Gastroesophageal sphincter (tissue), 3 donors: Measurements from ENCODE around the gene KLHL29.

Experiments
- EP300 ChIP-seq: sonication (generic); formaldehyde crosslinking; IDR thresholded peaks from one replicate; pipeline ENCODE4 v1.6.1; 2017; ENCODE audit warnings: antibody characterized with exemption, mild to moderate bottlenecking
- POLR2A ChIP-seq, 2 donors: fragments of 450-650 bp; IDR thresholded peaks; one replicate each; pipeline ENCODE4 v1.6.1; 2017; ENCODE audit warnings: antibody characterized with exemption in 2 of 2, mild to moderate bottlenecking in 2 of 2, moderate library complexity in 1 of 2
- POLR2AphosphoS5 ChIP-seq: sonication (generic); formaldehyde crosslinking; IDR thresholded peaks from one replicate; pipeline ENCODE4 v1.6.1; 2017; ENCODE audit warnings: antibody characterized with exemption
- TF ChIP-seq, protein P1 (sequence below), 4 experiments: fragments of 200-600 bp in 2 of 4; fragments of 450-650 bp in 2 of 4; sonication (generic) in 1 of 4; IDR thresholded peaks; one replicate each; pipeline ENCODE4 v1.5.1; 2017 to 2019; ENCODE audit warnings: antibody characterized with exemption in 4 of 4, mild to moderate bottlenecking in 2 of 4, moderate library complexity in 2 of 4

DNA sequence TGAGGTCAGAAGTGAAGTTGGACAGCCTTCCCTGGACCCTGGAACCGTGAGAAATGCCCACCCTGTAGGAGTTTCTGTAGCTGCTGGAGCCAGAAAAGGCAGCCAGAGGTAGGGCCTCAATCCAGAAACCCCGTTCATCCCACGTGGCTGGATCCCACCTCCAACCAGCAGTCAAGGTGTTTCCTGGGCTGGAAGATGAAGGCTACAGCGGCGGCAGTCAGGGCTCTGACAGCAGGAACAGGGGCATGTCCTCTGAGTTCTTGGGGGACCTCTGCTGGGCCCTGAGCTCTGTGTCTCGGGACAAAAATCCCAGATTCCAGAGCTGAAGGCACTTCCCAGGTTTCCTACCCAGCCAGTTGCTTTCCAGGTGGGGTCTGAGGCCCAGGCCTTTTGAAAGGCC lies 218.2 kb downstream of the KLHL29 start:
- TF ChIP-seq, protein P1, sequence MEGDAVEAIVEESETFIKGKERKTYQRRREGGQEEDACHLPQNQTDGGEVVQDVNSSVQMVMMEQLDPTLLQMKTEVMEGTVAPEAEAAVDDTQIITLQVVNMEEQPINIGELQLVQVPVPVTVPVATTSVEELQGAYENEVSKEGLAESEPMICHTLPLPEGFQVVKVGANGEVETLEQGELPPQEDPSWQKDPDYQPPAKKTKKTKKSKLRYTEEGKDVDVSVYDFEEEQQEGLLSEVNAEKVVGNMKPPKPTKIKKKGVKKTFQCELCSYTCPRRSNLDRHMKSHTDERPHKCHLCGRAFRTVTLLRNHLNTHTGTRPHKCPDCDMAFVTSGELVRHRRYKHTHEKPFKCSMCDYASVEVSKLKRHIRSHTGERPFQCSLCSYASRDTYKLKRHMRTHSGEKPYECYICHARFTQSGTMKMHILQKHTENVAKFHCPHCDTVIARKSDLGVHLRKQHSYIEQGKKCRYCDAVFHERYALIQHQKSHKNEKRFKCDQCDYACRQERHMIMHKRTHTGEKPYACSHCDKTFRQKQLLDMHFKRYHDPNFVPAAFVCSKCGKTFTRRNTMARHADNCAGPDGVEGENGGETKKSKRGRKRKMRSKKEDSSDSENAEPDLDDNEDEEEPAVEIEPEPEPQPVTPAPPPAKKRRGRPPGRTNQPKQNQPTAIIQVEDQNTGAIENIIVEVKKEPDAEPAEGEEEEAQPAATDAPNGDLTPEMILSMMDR (IDR thresholded peaks at IDR 0.05) = no peak
- no peak for TF ChIP-seq POLR2A (IDR thresholded peaks at IDR 0.05)
- TF ChIP-seq POLR2AphosphoS5 = no peak
- no peak for TF ChIP-seq EP300
